ENCODE data around the gene CELSR1.
A peak's percentile ranks its signal among the peaks of the same experiment; 100 is the strongest.

- no peak for TF ChIP-seq CTCF (IDR thresholded peaks at IDR 0.05; ENCODE audit: insufficient read depth, low read length)
- TF ChIP-seq POLR2AphosphoS5 (IDR thresholded peaks at IDR 0.05; ENCODE audit: low read depth): 0 out of 2 replicates have a peak, but pooled peaks have one; percentile 30
- TF ChIP-seq GABPA (IDR thresholded peaks at IDR 0.05; ENCODE audit: low read depth): no peak
- no peak for TF ChIP-seq REST (IDR thresholded peaks at IDR 0.05; ENCODE audit: insufficient replicate concordance, low read depth)
Measured at GRCh38 chr22:46578824-46579561, 41.6 kb upstream of the CELSR1 start.
